PC-3 (cell line): ENCODE results near the gene MAPK8IP2. TPM values are rescaled to one million over a fixed set of nuclear protein-coding genes. Genes with fewer than 3 reads are reported as not detected.
"Not testable (repeated sequence)": the region's sequence is repeated elsewhere in the genome, so short reads cannot be mapped to it uniquely, and the experiment has no call there.

Experiments
- ATAC-seq: fragments of 200-7000 bp; cut with Tn5 transposase; 2 replicates; pipeline ENCODE4 v1.9.1; 2020; ENCODE audit warnings: mild to moderate bottlenecking, moderate library complexity
- BruUV-seq: library from RNA; stranded (reverse); fragments of 400-500 nt; replicated peaks from 2 replicates; lab custom pipeline; 2021; lab: Mats Ljungman, UMichigan
- CTCF ChIA-PET: fragments of 300-600 bp; sonication (Branson Sonifier 250); formaldehyde crosslinking; loops from one replicate; lab custom pipeline; 2022; ENCODE audit warnings: antibody characterized with exemption; lab: Charles Lee
- POLR2A ChIA-PET: fragments of 300-600 bp; sonication (Branson Sonifier 250); formaldehyde crosslinking; loops from one replicate; lab custom pipeline; 2022; ENCODE audit warnings: antibody characterized with exemption; ENCODE audit not compliant: unreplicated experiment; lab: Charles Lee
- DNase-seq: peaks from one replicate; pipeline ENCODE4 v3.0.0-alpha.2; 2015
- H2AFZ ChIP-seq: fragments of 300-600 bp; sonication (generic); 2 replicates; pipeline ENCODE4 v1.6.0; 2016; ENCODE audit warnings: antibody characterized with exemption, low read length
- H3F3A ChIP-seq: fragments of 300-600 bp; sonication (generic); one replicate; pipeline ENCODE4 v1.6.0; 2017; ENCODE audit warnings: antibody characterized with exemption, low read length, control low read depth, mild to moderate bottlenecking; ENCODE audit not compliant: unreplicated experiment
- H3K27ac ChIP-seq: fragments of 300-600 bp; sonication (generic); 2 replicates; pipeline ENCODE4 v1.5.1; 2016; ENCODE audit warnings: mild to moderate bottlenecking, low read length
- H3K27me3 ChIP-seq: fragments of 300-600 bp; sonication (generic); 2 replicates; pipeline ENCODE4 v1.6.1; 2016; ENCODE audit warnings: low read length, mixed read lengths
- H3K36me3 ChIP-seq: fragments of 300-600 bp; sonication (generic); 2 replicates; pipeline ENCODE4 v1.6.1; 2016; ENCODE audit warnings: low read depth, mixed run types, low read length, mixed read lengths
- H3K4me1 ChIP-seq: fragments of 300-600 bp; sonication (generic); 2 replicates; pipeline ENCODE4 v1.5.1; 2016; ENCODE audit warnings: low read length; ENCODE audit not compliant: insufficient read depth
- H3K4me2 ChIP-seq: fragments of 300-600 bp; sonication (generic); 2 replicates; pipeline ENCODE4 v1.6.0; 2016; ENCODE audit warnings: low read length
- H3K4me3 ChIP-seq: fragments of 300-600 bp; sonication (generic); 2 replicates; pipeline ENCODE4 v1.5.1; 2016; ENCODE audit warnings: mild to moderate bottlenecking, low read length, mixed read lengths
- H3K79me2 ChIP-seq: fragments of 300-600 bp; sonication (generic); 2 replicates; pipeline ENCODE4 v1.6.1; 2017; ENCODE audit warnings: low read length, mixed read lengths
- H3K9ac ChIP-seq: fragments of 300-600 bp; sonication (generic); 2 replicates; pipeline ENCODE4 v1.6.0; 2016; ENCODE audit warnings: mild to moderate bottlenecking, low read length
- H3K9me2 ChIP-seq: fragments of 300-600 bp; sonication (generic); replicated peaks from 2 replicates; pipeline ENCODE4 v1.6.1; 2016; ENCODE audit warnings: mixed run types, low read length, mixed read lengths
- H3K9me3 ChIP-seq: fragments of 300-600 bp; sonication (generic); 2 replicates; pipeline ENCODE4 v1.6.1; 2016; ENCODE audit warnings: low read length, mixed read lengths
- H4K20me1 ChIP-seq: fragments of 300-600 bp; sonication (generic); 2 replicates; pipeline ENCODE4 v1.6.1; 2016; ENCODE audit warnings: low read length, mixed read lengths
- EZH2 ChIP-seq: fragments of 300-600 bp; sonication (generic); IDR thresholded peaks from one replicate; pipeline ENCODE4 v1.6.1; 2017; ENCODE audit warnings: antibody characterized with exemption, mild to moderate bottlenecking, low read length; ENCODE audit not compliant: unreplicated experiment
- EZH2phosphoT487 ChIP-seq: fragments of 300-600 bp; sonication (generic); IDR thresholded peaks from 2 replicates; pipeline ENCODE4 v1.6.1; 2018; ENCODE audit warnings: mild to moderate bottlenecking, antibody characterized with exemption, low read length, borderline replicate concordance
- intact Hi-C: fragments of 100-400 bp; cut with micrococcal nuclease; formaldehyde crosslinking; loops from 2 replicates; pipeline ENCODE4 v1.9.0; 2023
- total RNA-seq: library from RNA; depleted of rRNA; stranded (reverse); fragments of >200 nt; gene quantifications from 2 replicates; pipeline ENCODE4 v1.2.3, GENCODE V29; 2014
- TF ChIP-seq, protein P1 (sequence below): fragments of 300-600 bp; sonication (generic); conservative IDR thresholded peaks from 2 replicates; pipeline ENCODE4 v1.5.1; 2017; ENCODE audit warnings: antibody characterized with exemption, low read depth, mild to moderate bottlenecking, low read length

Gene MAPK8IP2
- total RNA-seq, 1 experiment from 2014 or later: 1.5 TPM

GRCh38 chr22:50612528-50613221 lies 12.1 kb downstream of the MAPK8IP2 start:
- Histone ChIP-seq H3K27ac (no peak overlapping the region), H3F3A (no peaks in the 10 kb centered on the region), H3K4me1 (no peaks in the 10 kb centered on the region), H3K4me2 (no peak overlapping the region), H2AFZ (no peak overlapping the region), H3K9ac (no peak overlapping the region), H3K27me3 (no peaks in the 10 kb centered on the region), H3K9me3 (no peaks in the 10 kb centered on the region), H4K20me1 (no peaks in the 10 kb centered on the region), H3K36me3 (no peaks in the 10 kb centered on the region), H3K9me2 (no peaks in the 10 kb centered on the region), H3K79me2 (no peaks in the 10 kb centered on the region), H3K4me3 (no peak overlapping the region)
- DNase-seq: no peak
- ChIA-PET CTCF (no interaction called here), POLR2A (no interaction called here)
- BruUV-seq: no TSS peak
- intact Hi-C loops: no loop called here
- ATAC-seq: peak; percentile 22; the same call in 1 of the 2 replicates
- TF ChIP-seq, protein P1, sequence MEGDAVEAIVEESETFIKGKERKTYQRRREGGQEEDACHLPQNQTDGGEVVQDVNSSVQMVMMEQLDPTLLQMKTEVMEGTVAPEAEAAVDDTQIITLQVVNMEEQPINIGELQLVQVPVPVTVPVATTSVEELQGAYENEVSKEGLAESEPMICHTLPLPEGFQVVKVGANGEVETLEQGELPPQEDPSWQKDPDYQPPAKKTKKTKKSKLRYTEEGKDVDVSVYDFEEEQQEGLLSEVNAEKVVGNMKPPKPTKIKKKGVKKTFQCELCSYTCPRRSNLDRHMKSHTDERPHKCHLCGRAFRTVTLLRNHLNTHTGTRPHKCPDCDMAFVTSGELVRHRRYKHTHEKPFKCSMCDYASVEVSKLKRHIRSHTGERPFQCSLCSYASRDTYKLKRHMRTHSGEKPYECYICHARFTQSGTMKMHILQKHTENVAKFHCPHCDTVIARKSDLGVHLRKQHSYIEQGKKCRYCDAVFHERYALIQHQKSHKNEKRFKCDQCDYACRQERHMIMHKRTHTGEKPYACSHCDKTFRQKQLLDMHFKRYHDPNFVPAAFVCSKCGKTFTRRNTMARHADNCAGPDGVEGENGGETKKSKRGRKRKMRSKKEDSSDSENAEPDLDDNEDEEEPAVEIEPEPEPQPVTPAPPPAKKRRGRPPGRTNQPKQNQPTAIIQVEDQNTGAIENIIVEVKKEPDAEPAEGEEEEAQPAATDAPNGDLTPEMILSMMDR: no peak
- TF ChIP-seq EZH2phosphoT487 (no peak), EZH2 (no peak)

- Histone ChIP-seq H3K4me2 (0 out of 2 replicates have a peak overlapping the region, but pooled peaks have one; percentile 10), H3K79me2 (no peaks in the 10 kb centered on the region), H4K20me1 (no peaks in the 10 kb centered on the region), H3K4me1 (no peaks in the 10 kb centered on the region), H3K9ac (no peak overlapping the region), H3K9me2 (no peaks in the 10 kb centered on the region), H3K36me3 (no peaks in the 10 kb centered on the region), H3K27me3 (no peaks in the 10 kb centered on the region), H3K27ac (no peak overlapping the region), H2AFZ (peak overlapping the region; percentile 43; the same call in 1 of the 2 replicates), H3K9me3 (no peaks in the 10 kb centered on the region), H3F3A (no peaks in the 10 kb centered on the region), H3K4me3 (no peak overlapping the region)
- BruUV-seq: no TSS peak
- TF ChIP-seq, protein P1: peak; percentile 47; the same call in 1 of the 2 replicates
- no peak for TF ChIP-seq EZH2phosphoT487
- intact Hi-C loops: no loop called here
- DNase-seq (peak; percentile 60), ATAC-seq (peak; percentile 90)
- ChIA-PET CTCF (no interaction called here), POLR2A (no interaction called here)
Observed at GRCh38 chr22:50613291-50613981, 12.8 kb downstream of the MAPK8IP2 start.

GRCh38 chr22:50614296-50614695 lies 13.7 kb downstream of the MAPK8IP2 start:
- ATAC-seq, H3K36me3 ChIP-seq, H4K20me1 ChIP-seq, H2AFZ ChIP-seq, H3K79me2 ChIP-seq, H3K4me3 ChIP-seq, H3F3A ChIP-seq, H3K9me2 ChIP-seq, BruUV-seq, intact Hi-C loops, H3K9ac ChIP-seq, CTCF ChIA-PET, H3K27ac ChIP-seq, H3K4me1 ChIP-seq, DNase-seq, H3K9me3 ChIP-seq, H3K4me2 ChIP-seq, H3K27me3 ChIP-seq, POLR2A ChIA-PET: not testable (repeated sequence)
